ENCODE measurements around the gene PDXDC1. TPM values are rescaled to one million over a fixed set of nuclear protein-coding genes. Genes with fewer than 3 reads are reported as not detected.
"Not testable (repeated sequence)": the region's sequence is repeated elsewhere in the genome, so short reads cannot be mapped to it uniquely, and the experiment has no call there.

Gene PDXDC1
- total RNA-seq, 3 donors from 2014 or later (not counting 1 experiment from before 2014, with no cell fraction given): 72.7 to 88.2 (median 75.1) TPM

GRCh38 chr16:15055141-15056053, 80.6 kb downstream of the PDXDC1 start:
- WGBS (ENCODE audit: insufficient coverage): 4% methylated on average over 81 of the region's 81 CpGs
- Mint-ChIP-seq H3K4me1 (peaks cover 16 to 20% of the 10 kb centered on the region in 2 donors), H3K27me3 (ENCODE audit: low read depth in 2 of 2) (no peaks in the 10 kb centered on the region), H3K9me3 (no peaks in the 10 kb centered on the region), H3K27ac (peak overlapping the region; percentile 28 to 58), H3K36me3 (peaks cover 5% of the 10 kb centered on the region), H3K4me3 (peak overlapping the region; percentile 90)
- peak; percentile 68 to 86 (median 74) for ATAC-seq
- H3K9me3 ChIP-seq (ENCODE audit: control insufficient read depth, insufficient read depth, low read length): no peaks in the 10 kb centered on the region
- H3K27me3 ChIP-seq (ENCODE audit: control insufficient read depth, insufficient read depth, low read length): no peaks in the 10 kb centered on the region
- DNase-seq: peak in 1 of 2 donors; percentile 85
- peak overlapping the region; percentile 93 for H3K4me3 ChIP-seq (ENCODE audit: low read length)
- peaks cover 5% of the 10 kb centered on the region for H3K36me3 ChIP-seq (ENCODE audit: control insufficient read depth, insufficient read depth, low read length)
- TF ChIP-seq CTCF (IDR thresholded peaks at IDR 0.05): peak; percentile 33
- intact Hi-C loops (cut with micrococcal nuclease): no loop called here
- peak overlapping the region; percentile 65 for H3K27ac ChIP-seq (ENCODE audit: low read length)
- H3K4me1 ChIP-seq (ENCODE audit: control insufficient read depth, insufficient read depth, low read length): peaks cover 19% of the 10 kb centered on the region

GRCh38 chr16:15057681-15058417, 83.0 kb downstream of the PDXDC1 start:
- peaks cover 19% of the 10 kb centered on the region for H3K4me1 ChIP-seq (ENCODE audit: control insufficient read depth, insufficient read depth, low read length)
- Mint-ChIP-seq H3K27me3 (ENCODE audit: low read depth in 2 of 2) (no peaks in the 10 kb centered on the region), H3K27ac (peak overlapping the region in 1 of 2 donors; percentile 25), H3K36me3 (peaks cover 26% of the 10 kb centered on the region), H3K4me3 (peak overlapping the region; percentile 74), H3K9me3 (no peaks in the 10 kb centered on the region), H3K4me1 (peaks cover 16 to 20% of the 10 kb centered on the region in 2 donors)
- H3K27ac ChIP-seq (ENCODE audit: low read length): no peak overlapping the region
- no peak for DNase-seq
- peaks cover 28% of the 10 kb centered on the region for H3K36me3 ChIP-seq (ENCODE audit: control insufficient read depth, insufficient read depth, low read length)
- no peak for ATAC-seq
- no peak overlapping the region for H3K4me3 ChIP-seq (ENCODE audit: low read length)
- intact Hi-C loops (cut with micrococcal nuclease): no loop called here
- no peak for TF ChIP-seq CTCF (IDR thresholded peaks at IDR 0.05)
- WGBS (ENCODE audit: insufficient coverage): 91% methylated on average over 6 of the region's 7 CpGs
- H3K9me3 ChIP-seq (ENCODE audit: control insufficient read depth, insufficient read depth, low read length): no peaks in the 10 kb centered on the region
- no peaks in the 10 kb centered on the region for H3K27me3 ChIP-seq (ENCODE audit: control insufficient read depth, insufficient read depth, low read length)

GRCh38 chr16:15059324-15059723, 84.5 kb downstream of the PDXDC1 start:
- 100% methylated on average over 3 of the region's 3 CpGs for WGBS (ENCODE audit: insufficient coverage)
- DNase-seq (no peak), ATAC-seq (no peak)
- H3K27ac Mint-ChIP-seq: no peak overlapping the region
- H3K27me3 ChIP-seq (ENCODE audit: control insufficient read depth, insufficient read depth, low read length): no peaks in the 10 kb centered on the region
- H3K4me1 Mint-ChIP-seq: peaks cover 11 to 14% of the 10 kb centered on the region in 2 donors
- H3K27ac ChIP-seq (ENCODE audit: low read length): no peak overlapping the region
- peaks cover 33% of the 10 kb centered on the region for H3K36me3 ChIP-seq (ENCODE audit: control insufficient read depth, insufficient read depth, low read length)
- H3K9me3 Mint-ChIP-seq: no peaks in the 10 kb centered on the region
- H3K27me3 Mint-ChIP-seq (ENCODE audit: low read depth in 2 of 2): no peaks in the 10 kb centered on the region
- no peak overlapping the region for H3K4me3 ChIP-seq (ENCODE audit: low read length)
- peaks cover 18% of the 10 kb centered on the region for H3K4me1 ChIP-seq (ENCODE audit: control insufficient read depth, insufficient read depth, low read length)
- no peak for TF ChIP-seq CTCF (IDR thresholded peaks at IDR 0.05)
- H3K36me3 Mint-ChIP-seq: peaks cover 26% of the 10 kb centered on the region
- no peak overlapping the region for H3K4me3 Mint-ChIP-seq
- no peaks in the 10 kb centered on the region for H3K9me3 ChIP-seq (ENCODE audit: control insufficient read depth, insufficient read depth, low read length)
- intact Hi-C loops (cut with micrococcal nuclease): no loop called here

GRCh38 chr16:15062085-15062810, 87.4 kb downstream of the PDXDC1 start:
- H3K4me3 Mint-ChIP-seq: not testable (repeated sequence)

GRCh38 chr16:15065961-15066360, 91.1 kb downstream of the PDXDC1 start:
- DNase-seq (peak in 1 of 2 donors; percentile 21), ATAC-seq (peak; percentile 86 to 89 (median 89))
- H3K36me3 ChIP-seq (ENCODE audit: control insufficient read depth, insufficient read depth, low read length): peaks cover 33% of the 10 kb centered on the region
- H3K4me3 ChIP-seq (ENCODE audit: low read length); H3K4me3 Mint-ChIP-seq; intact Hi-C loops (cut with micrococcal nuclease); H3K27me3 ChIP-seq (ENCODE audit: control insufficient read depth, insufficient read depth, low read length); H3K27ac ChIP-seq (ENCODE audit: low read length); H3K27me3 Mint-ChIP-seq (ENCODE audit: low read depth in 2 of 2); H3K9me3 Mint-ChIP-seq; H3K9me3 ChIP-seq (ENCODE audit: control insufficient read depth, insufficient read depth, low read length); H3K4me1 ChIP-seq (ENCODE audit: control insufficient read depth, insufficient read depth, low read length): not testable (repeated sequence)
- H3K4me1 Mint-ChIP-seq: peaks cover 7 to 14% of the 10 kb centered on the region in 2 donors
- H3K27ac Mint-ChIP-seq: peak overlapping the region; percentile 41 to 59
- WGBS (ENCODE audit: insufficient coverage): 60% methylated on average over 1 of the region's 4 CpGs
- H3K36me3 Mint-ChIP-seq: peaks cover 16% of the 10 kb centered on the region

More at GRCh38 chr16:15062085-15062810, 87.4 kb downstream of the PDXDC1 start:
- Mint-ChIP-seq H3K36me3 (peaks cover 26% of the 10 kb centered on the region), H3K4me1 (peaks cover 7 to 14% of the 10 kb centered on the region in 2 donors)
- peaks cover 35% of the 10 kb centered on the region for H3K36me3 ChIP-seq (ENCODE audit: control insufficient read depth, insufficient read depth, low read length)
- intact Hi-C loops (cut with micrococcal nuclease); H3K27ac Mint-ChIP-seq; H3K27me3 Mint-ChIP-seq (ENCODE audit: low read depth in 2 of 2); H3K4me3 ChIP-seq (ENCODE audit: low read length); H3K27me3 ChIP-seq (ENCODE audit: control insufficient read depth, insufficient read depth, low read length); H3K9me3 Mint-ChIP-seq; H3K9me3 ChIP-seq (ENCODE audit: control insufficient read depth, insufficient read depth, low read length); H3K27ac ChIP-seq (ENCODE audit: low read length); H3K4me1 ChIP-seq (ENCODE audit: control insufficient read depth, insufficient read depth, low read length); DNase-seq: not testable (repeated sequence)
- WGBS (ENCODE audit: insufficient coverage): 81% methylated on average over 5 of the region's 8 CpGs
- peak in 1 of 3 donors; percentile 25 for ATAC-seq

All from natural killer cell (primary cell).